Activated T-cell treated with anti-CD3 and anti-CD28 coated beads for 4 hours (primary cell): Measurements from ENCODE around the gene KDM2B.
"Not testable (repeated sequence)": the region's sequence is repeated elsewhere in the genome, so short reads cannot be mapped to it uniquely, and the experiment has no call there.

Source experiments
- DNase-seq: peaks from one replicate; pipeline ENCODE4 v3.0.0-alpha.2; 2020

KDM2B gene

GRCh38 chr12:121583334-121583661 is 2.5 kb upstream of the KDM2B start:
- not testable (repeated sequence) for DNase-seq

- no peak for DNase-seq
These were observed 1.9 kb upstream of the KDM2B start for GRCh38 chr12:121582583-121583333.

GRCh38 chr12:121581686-121582429 is 1.0 kb upstream of the KDM2B start:
- DNase-seq: no peak

- DNase-seq: peak; percentile 65
These were observed 598 bp downstream of the KDM2B start for GRCh38 chr12:121579981-121580868.

GRCh38 chr12:121579190-121579791 is 1.5 kb downstream of the KDM2B start:
- peak; percentile 10 for DNase-seq

- no peak for DNase-seq
These were observed 2.3 kb downstream of the KDM2B start for GRCh38 chr12:121578230-121579189.

- no peak for DNase-seq
These were observed 3.2 kb downstream of the KDM2B start for GRCh38 chr12:121577443-121578180.

GRCh38 chr12:121576851-121577391 is 3.9 kb downstream of the KDM2B start:
- DNase-seq: no peak

- no peak for DNase-seq
These were observed 4.7 kb downstream of the KDM2B start for GRCh38 chr12:121575952-121576625.

- no peak for DNase-seq
These were observed 5.8 kb downstream of the KDM2B start for GRCh38 chr12:121575051-121575450.

GRCh38 chr12:121574025-121574424 is 6.8 kb downstream of the KDM2B start:
- no peak for DNase-seq

- DNase-seq: no peak
These were observed 8.9 kb downstream of the KDM2B start for GRCh38 chr12:121571920-121572319.

- DNase-seq: no peak
These were observed 10.1 kb downstream of the KDM2B start for GRCh38 chr12:121570467-121571283.

- DNase-seq: no peak
These were observed 11.7 kb downstream of the KDM2B start for GRCh38 chr12:121568971-121569751.

GRCh38 chr12:121568518-121568917 is 12.3 kb downstream of the KDM2B start:
- DNase-seq: no peak

- no peak for DNase-seq
These were observed 15.7 kb downstream of the KDM2B start for GRCh38 chr12:121565076-121565475.

- DNase-seq: no peak
These were observed 18.3 kb downstream of the KDM2B start for GRCh38 chr12:121562488-121562887.

GRCh38 chr12:121561009-121561395 is 19.8 kb downstream of the KDM2B start:
- DNase-seq: no peak
